GM12873 (cell line): ENCODE measurements around the gene IARS1.

Experiments
- TF ChIP-seq, protein P1 (sequence below): IDR thresholded peaks from 2 replicates; pipeline ENCODE4 v1.5.1; 2012; ENCODE audit warnings: low read depth, mild to moderate bottlenecking, moderate library complexity, low read length, control low read depth; ENCODE audit not compliant: insufficient read depth; ENCODE audit errors: missing control alignments

Gene IARS1

DNA sequence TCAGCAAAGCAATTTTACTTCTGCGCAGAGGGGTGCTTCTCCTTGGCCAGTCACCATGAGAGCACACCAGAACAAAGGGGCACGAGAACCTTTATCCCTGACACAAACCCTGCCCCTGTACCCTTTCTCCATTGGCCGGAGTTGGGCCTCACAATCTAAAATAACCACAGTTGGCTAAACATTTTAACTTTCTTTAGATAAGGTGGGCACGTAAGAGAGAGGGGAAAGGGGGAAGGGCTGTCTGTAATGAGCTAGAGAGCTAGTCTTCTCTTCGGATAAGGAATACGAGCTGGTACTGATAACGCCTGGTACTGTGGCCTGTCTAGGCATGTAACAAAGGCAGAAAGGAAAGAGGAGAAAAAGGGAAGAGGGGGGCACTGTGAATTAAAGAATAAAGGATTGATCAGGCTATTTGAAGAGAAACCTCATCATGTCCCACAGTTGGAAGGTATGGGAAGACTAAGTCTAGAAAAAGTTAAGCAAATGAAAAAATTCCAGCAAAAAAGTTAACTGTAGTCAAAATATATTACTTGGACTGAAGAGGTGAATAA is 1.8 kb upstream of the IARS1 start:
- TF ChIP-seq, protein P1, sequence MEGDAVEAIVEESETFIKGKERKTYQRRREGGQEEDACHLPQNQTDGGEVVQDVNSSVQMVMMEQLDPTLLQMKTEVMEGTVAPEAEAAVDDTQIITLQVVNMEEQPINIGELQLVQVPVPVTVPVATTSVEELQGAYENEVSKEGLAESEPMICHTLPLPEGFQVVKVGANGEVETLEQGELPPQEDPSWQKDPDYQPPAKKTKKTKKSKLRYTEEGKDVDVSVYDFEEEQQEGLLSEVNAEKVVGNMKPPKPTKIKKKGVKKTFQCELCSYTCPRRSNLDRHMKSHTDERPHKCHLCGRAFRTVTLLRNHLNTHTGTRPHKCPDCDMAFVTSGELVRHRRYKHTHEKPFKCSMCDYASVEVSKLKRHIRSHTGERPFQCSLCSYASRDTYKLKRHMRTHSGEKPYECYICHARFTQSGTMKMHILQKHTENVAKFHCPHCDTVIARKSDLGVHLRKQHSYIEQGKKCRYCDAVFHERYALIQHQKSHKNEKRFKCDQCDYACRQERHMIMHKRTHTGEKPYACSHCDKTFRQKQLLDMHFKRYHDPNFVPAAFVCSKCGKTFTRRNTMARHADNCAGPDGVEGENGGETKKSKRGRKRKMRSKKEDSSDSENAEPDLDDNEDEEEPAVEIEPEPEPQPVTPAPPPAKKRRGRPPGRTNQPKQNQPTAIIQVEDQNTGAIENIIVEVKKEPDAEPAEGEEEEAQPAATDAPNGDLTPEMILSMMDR: no peak

DNA sequence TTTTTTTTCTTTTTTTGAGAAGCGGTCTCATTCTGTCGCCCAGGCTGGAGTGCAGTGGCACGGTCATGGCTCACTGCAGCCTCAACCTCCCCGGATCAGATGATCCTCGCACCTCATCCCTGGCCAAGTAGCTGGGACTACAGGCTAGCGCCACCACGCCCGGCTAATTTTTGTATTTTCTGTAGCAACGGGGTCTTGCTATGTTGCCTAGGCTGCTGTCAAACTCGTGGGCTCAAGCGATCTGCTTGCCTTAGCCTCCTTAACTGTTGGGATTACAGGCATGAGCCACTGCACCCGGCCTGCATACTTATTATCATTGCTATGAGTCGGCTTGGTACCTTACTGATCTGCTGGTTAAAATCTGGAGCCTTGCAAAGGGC is 790 bp upstream of the IARS1 start:
- TF ChIP-seq, protein P1: no peak

DNA sequence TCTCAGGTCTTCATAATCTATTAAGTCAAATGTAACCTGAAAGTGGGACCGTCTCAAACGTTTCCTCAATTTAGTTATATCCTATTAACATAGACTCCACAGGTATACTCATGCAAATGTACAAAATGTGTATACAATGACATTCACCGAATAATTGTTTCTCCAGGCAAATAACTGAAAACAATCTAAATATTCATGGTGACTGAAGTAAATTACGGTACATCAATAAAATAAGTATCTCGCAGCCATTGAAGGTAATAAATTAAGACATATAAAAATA is 482 bp downstream of the IARS1 start:
- TF ChIP-seq, protein P1: no peak

DNA sequence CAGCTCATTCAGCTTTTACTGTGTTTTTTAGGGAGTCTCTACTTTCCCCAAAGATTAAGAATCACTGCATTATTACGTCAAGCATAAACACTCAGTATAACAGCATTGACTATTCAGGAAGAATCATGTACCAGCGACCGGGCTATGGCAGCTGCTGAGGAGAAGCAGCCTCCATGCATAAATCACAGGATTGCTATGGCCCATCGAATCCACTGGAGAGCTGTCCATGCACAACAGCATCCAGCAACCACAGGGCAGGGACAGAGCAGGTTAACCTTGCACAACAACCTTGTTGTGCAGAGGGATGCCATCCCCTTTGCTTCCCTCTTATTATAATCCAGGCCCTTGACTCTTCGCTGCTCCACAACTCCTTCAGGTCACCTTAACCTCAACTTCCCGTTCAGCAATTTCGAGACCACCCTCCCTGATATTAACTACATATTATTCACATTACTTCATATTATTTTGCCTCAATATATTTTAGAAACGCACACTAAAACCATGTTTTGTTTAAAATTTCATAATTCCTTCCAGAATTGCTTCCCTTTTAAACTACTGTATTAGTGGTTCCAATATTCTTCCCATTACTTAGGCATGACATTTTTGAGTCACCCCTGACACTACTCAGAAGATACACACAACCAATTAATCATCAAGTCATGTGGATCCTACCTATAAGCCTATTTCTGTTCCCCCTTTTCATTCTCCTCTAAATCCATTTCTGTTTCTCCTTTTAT is 991 bp downstream of the IARS1 start:
- TF ChIP-seq, protein P1: no peak

DNA sequence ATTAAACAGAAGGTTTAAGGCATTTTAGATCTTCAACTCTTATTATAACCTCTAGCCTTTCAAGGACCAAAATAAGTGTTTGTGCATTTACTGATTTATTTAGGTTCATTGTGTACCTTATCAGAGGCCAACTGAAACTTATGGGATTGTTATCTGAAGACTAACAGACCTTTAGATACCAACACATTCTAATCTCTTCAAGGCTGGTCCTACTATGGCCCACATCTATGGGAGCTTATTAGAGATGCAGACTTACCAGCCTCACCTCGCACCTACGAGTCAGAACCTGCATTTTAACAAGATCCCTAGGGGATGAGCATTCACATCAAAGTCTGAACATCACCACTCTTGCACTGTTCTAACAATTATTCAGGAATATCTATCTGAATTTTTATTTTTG is 1.9 kb downstream of the IARS1 start:
- TF ChIP-seq, protein P1: no peak

DNA sequence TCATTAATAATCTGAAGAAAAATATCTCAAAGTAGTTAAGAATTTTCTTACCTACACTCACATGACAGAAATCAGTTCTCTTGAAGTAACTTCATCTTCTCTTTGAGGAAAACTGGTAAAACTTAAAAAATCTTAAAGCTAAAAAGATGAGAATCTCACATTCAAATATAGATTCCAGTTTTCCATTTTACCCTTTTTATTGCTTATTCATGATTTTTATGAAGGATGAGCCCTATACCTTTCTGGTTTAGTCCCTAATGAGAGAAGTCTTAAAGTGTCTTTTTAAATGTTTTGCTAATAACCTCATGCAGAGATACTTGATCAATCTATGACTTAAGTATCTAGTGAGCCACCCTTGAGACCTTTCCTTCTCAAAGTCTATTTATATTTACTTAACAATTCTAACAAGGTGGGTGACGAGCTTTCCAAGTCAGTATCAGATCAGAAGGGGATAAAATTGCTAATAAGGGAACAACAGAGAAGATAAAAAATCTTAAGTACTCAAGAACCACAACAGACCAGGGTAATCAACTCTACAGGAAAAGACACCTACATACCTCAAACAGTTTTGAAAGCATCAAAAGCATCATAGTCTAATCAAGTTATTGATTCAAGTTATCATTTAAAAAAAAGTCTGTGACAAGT is 2.6 kb downstream of the IARS1 start:
- TF ChIP-seq, protein P1: no peak

DNA sequence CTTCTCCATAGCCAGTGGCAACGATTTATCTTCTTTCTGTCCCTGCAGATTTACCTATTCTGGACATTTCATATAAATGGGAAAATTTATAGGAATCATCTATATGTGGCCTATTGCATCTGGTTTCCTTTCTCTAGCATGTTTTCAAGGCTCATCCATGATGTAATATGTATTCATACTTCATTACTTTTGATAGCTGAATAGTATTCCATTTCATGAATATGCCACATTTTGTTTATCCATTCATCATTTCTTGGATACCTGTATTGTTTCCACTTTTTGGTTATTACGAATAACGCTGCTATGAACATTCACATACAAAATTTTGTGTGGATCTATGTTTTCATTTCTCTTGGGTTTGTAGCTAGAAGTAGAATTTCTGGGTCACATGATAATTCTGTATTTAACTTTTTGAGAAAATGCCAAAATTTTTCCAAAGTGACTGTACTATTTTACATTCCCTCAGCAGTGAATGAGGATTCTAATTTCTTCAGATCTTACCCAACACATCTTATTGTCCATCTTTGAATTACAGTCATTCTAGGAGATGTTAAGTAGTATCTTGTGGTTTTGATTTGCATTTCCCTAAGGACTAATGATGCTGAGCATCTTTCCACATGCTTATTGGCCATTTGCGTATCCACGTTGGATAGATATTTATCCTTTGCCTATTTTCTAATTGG is 3.6 kb downstream of the IARS1 start:
- TF ChIP-seq, protein P1: no peak
